GM12801 (cell line): Measurements from ENCODE around the gene ITIH3.

ENCODE experiments used
- CTCF ChIP-seq: IDR thresholded peaks from one replicate; pipeline ENCODE4 v1.5.1; 2011; ENCODE audit warnings: control low read depth; ENCODE audit not compliant: insufficient read length; ENCODE audit errors: extremely low read depth

ITIH3 gene

GRCh38 chr3:52834871-52835501 is 40.4 kb downstream of the ITIH3 start, which contains the start of gene MUSTN1:
Gene MUSTN1, minus strand, starts transcription at chr3:52835019. Its CDS starts 71 bp downstream, at chr3:52834948.
- no peak for TF ChIP-seq CTCF

GRCh38 chr3:52835766-52836470 is 41.3 kb downstream of the ITIH3 start:
- TF ChIP-seq CTCF: no peak

- no peak for TF ChIP-seq CTCF
These were observed 41.9 kb downstream of the ITIH3 start for GRCh38 chr3:52836471-52836845.

- TF ChIP-seq CTCF: no peak
These were observed 42.4 kb downstream of the ITIH3 start for GRCh38 chr3:52836986-52837385.

- no peak for TF ChIP-seq CTCF
These were observed 44.1 kb downstream of the ITIH3 start for GRCh38 chr3:52838561-52839267.

GRCh38 chr3:52839268-52839575 is 44.6 kb downstream of the ITIH3 start:
- TF ChIP-seq CTCF: no peak

- no peak for TF ChIP-seq CTCF
These were observed 45.4 kb downstream of the ITIH3 start for GRCh38 chr3:52839892-52840545.
